HG03045 (cell line): ENCODE results near the gene MANBA.

Source experiments
- ATAC-seq: cut with Tn5 transposase; IDR thresholded peaks from one replicate; pipeline ENCODE4 v1.9.1; 2021; ENCODE audit warnings: mild to moderate bottlenecking, moderate library complexity; ENCODE audit not compliant: unreplicated experiment

Gene MANBA

DNA sequence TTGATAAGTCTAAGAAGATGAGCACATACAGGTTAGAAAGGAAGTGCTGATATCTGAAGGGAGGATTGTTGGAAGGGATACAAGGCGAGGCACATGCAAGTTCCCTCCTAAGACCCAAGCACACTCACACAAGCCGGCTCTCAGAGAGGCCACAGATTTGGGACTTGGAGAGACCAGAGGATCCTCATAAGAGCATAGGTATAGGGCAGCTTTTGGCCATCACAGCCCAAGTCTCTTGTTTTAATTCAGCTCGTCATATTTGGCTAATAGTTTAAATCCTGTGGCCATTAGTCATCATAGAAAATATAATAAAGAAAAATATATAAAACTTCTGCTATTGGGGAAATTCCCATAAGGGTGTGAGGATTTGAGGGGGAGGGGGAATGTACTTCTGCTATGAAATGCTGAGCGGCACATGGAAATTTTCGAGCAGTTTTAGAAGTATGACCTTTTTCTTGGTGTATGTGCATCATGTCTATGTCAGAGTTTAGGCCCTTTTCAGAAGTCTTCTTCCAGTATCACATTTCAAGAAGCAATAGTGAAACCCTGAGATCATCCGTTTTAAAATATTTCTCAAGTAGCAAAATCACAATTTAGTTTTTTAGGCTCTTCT is 161.9 kb downstream of the MANBA start:
- peak; percentile 46 for ATAC-seq

DNA sequence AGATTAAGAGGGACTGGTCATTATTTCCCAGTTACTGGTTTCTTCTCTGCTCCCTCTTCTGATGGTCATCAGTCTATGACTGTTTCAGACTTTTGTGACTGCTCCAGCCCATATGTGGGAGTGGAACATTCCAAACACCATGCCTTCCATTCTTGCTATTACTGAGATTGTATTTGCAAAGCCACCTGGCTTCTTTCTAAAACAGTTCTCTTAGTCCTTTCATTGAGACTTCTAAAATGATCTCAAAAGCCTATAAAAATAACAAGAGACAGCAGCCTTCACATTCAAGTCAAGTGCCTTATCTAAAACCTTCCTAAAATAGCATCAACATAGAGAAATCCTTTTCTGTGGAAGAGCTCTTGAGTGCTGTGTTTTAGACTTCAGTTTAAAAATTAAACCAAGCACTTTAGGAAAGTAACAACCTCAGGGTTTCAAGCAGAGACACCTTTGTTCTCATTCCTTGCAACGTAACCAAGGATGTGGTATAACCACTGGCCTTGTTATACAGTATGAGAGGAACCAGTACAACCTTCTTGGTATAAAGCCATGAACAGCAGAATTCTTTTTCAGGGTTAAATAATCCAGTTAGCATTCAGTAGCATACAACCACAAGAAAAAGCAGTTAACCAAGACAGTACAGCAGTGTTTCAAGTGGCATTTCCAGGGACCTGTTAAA is 162.5 kb downstream of the MANBA start:
- no peak for ATAC-seq

DNA sequence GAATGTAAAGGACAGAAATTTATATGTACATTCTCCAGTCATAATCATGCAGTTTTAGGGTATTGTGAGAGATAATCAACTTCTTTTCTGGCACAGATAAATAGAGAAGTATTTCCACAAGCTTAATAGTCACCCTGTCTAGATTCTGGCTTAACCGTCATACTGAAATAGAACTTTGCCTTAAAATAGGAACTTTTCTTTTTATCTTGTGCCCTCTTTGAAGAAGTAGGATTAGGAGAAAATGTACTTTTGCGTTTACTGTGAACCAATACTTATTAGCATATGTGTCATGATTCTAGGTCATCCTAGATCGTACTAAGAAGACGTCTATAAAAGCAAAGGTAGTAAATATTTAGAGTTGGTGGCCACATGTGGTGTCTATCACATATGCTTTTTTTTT is 164.2 kb downstream of the MANBA start:
- no peak for ATAC-seq

DNA sequence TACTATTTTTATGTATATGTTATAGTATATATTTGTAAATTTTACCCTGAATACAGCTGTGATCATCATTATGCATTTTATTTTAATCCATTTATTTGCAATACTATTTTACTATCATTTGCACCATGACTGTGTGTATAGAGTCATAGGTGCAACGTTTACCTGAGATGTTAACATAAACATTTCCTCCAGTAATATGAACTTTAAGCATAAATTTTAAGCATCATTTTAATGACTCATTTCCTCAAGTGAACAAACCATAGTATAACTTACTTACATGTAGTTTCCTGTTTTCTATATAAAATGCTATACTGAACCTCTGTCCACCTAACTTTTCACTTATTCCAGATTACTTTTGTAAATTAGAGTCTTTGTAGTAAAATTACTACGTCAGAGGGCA is 166.8 kb downstream of the MANBA start:
- no peak for ATAC-seq

DNA sequence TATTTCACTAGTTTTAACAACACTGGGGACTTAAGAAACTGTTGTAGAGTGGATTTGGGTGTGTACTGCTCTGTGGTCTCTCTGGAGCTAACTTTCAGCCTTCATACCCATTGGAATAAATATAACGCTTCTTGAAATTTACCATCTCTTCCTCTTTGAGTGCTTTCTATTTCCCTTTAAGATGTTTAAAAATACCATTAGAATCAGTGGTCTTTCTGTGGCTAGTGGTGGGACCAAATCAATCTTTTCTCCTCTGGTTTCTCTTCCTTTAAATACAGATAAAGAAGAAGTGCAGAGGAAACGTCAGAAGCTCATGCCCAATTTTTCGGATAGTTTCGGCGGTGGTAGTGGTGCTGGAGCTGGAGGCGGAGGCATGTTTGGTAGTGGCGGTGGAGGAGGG is 167.6 kb downstream of the MANBA start:
- no peak for ATAC-seq

DNA sequence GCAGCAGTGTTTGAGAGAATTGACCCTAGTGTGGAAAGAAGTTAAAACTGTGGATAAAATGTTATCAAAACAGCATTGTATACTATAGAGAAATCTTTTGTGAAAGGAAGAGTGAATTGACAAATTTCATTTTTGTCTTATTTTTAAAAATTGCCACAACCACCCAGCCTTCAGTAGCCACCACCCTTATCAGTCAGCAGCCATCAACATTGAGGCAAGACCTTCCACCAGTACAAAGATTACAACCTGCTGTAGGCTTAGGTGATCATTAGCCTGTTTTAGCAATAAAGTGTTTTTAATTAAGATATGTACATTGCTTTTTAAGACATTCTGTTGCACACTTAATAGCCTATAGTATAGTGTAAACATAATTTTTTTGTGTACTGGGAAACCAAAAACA is 168.5 kb downstream of the MANBA start:
- ATAC-seq: no peak

DNA sequence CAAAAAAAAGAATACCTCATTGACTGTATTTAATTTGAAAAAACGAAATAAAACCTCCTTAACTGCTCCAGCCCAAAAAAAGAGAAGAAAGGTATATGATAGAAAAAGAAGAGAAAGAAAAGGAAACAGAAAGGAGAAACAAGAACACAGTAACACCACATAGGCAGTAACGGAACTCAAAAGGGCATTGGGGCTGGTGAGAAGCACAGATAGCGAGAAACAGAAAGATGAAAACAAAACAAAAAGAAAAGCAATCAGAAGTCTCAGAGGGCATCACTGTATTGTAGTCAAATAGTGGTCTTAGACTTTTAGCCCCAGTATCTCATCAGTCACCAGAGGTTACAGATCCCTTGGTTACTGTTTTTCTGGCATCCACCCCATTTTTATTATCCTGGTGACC is 171.0 kb downstream of the MANBA start:
- ATAC-seq: no peak

DNA sequence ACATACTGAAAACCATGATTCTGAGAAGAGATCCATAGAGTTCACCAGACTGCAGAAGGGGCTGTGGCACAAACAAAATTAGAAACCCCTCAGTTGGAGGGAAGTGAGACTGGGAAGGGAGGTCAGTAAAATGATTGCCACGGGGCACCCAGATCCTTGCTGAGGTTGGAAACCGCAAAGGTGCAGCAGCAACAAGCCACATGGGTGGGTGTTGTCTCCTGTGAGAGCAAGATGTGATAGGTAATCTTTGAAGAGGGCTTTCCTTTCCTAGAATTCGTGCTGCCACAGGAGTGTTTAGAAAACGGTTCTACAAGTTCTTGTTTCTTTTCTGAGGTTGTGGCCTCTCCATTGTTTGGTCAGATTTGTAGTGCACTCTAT is 174.1 kb downstream of the MANBA start:
- ATAC-seq: no peak

DNA sequence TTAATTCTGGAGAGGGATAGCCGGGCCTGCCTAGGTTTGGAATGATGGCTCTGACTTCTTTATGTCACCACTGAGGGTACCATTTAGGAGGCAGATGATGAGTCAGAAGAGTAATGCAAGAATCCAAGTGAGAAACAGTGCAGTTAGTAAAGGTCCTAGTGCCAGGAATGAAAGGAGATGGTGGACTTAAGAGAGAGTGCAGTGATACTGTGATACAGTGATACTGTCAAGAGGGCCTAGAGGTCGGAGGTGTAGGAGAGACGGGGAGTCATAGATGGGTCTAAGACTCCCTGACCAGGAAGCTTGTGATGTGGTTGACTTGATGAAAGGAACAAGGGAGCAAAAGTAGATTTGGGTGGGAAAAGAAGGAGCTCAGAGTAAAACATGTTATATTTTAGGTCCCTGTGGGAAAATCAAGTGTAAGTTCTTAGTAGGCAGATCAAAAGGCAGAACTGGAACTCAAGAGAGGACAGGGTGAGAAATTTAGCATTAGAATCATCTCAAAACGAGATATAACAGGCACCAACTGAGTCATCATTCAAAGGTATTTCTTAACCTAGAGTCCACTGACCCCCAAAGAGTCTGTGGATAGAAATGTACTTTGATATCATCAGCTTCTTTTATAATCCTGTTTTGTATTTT is 174.6 kb downstream of the MANBA start:
- no peak for ATAC-seq

DNA sequence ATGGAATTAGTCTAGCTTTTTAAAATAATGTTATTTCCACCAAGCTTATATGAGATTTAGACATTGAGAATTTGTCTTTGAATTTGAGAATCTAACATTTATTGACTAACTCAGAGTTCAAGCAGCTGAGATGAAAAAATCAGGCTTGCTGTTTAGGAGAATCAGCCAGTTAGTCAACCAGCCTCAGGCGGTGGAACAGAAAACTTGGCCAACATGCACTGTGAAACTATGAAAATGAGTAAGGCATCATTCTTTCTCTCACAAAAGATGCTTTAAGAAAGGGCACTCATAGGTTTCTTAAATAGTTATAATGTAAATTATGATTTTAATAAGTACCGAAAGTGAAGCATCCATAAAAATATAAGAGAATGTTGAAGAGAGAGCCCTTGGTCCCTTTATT is 175.4 kb downstream of the MANBA start:
- no peak for ATAC-seq

DNA sequence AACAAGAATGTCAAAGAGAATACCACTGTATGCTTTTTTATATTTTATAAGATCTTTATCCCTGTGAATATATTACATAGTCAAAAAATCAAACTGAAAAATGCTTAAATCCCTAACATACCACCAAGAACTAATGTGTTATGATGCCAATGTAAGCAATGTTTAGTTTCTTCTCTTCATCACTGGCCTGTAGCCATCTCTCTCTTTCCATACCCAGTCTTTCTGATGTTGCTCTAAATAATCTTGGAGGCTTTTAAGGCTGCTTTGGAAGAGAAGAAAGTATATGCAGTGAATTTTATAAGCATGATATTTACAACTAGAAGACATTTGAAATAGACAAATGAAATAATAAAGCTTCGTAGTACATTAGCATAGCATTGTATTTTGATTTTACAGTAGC is 176.7 kb downstream of the MANBA start:
- ATAC-seq: no peak
